Measurements from ENCODE around the gene PDE7B. TPM values are rescaled to one million over a fixed set of nuclear protein-coding genes. Genes with fewer than 3 reads are reported as not detected.
"Not testable (repeated sequence)": the region's sequence is repeated elsewhere in the genome, so short reads cannot be mapped to it uniquely, and the experiment has no call there.

Gene PDE7B
- total RNA-seq, 4 donors from 2014 or later, result 7.8 to 13.7 (median 8.6) TPM

- H3K4me3 ChIP-seq (replicated peaks in 1 of 3), result no peak overlapping the region
- H3K4me1 ChIP-seq, result peaks cover 8 to 17% of the 10 kb centered on the region in 2 donors
- H3K27ac ChIP-seq, result peak overlapping the region in 2 of 3 donors; percentile 10 to 15
- TF ChIP-seq POLR2A (IDR thresholded peaks at IDR 0.05), result no peak
- no peak for TF ChIP-seq CTCF (IDR thresholded peaks at IDR 0.05)
- WGBS, 2 donors, result 54 to 62% methylated on average over 7 of the region's 7 CpGs
- H3K27me3 ChIP-seq, result no peaks in the 10 kb centered on the region
- no peaks in the 10 kb centered on the region for H3K36me3 ChIP-seq
- H3K9me3 ChIP-seq, result no peaks in the 10 kb centered on the region
- intact Hi-C loops (cut with DNase I), result no loop called here
- DNase-seq, result peak in 1 of 2 donors; percentile 1
Observed at GRCh38 chr6:136103763-136104311, 252.3 kb downstream of the PDE7B start.

- TF ChIP-seq POLR2A (IDR thresholded peaks at IDR 0.05), result no peak
- no peak for TF ChIP-seq CTCF (IDR thresholded peaks at IDR 0.05)
- peak overlapping the region in 1 of 3 donors; percentile 10 for H3K27ac ChIP-seq
Observed at GRCh38 chr6:136104556-136104955, 253.1 kb downstream of the PDE7B start.

GRCh38 chr6:136105797-136106196 is 254.3 kb downstream of the PDE7B start:
- H3K36me3 ChIP-seq; H3K9me3 ChIP-seq; DNase-seq; H3K27ac ChIP-seq; intact Hi-C loops (cut with DNase I); H3K27me3 ChIP-seq; H3K4me3 ChIP-seq (replicated peaks in 1 of 3): not testable (repeated sequence)
- 93 to 98% methylated on average over 4 of the region's 4 CpGs for WGBS, 2 donors
- H3K4me1 ChIP-seq, result peaks cover 8 to 17% of the 10 kb centered on the region in 2 donors

More at GRCh38 chr6:136104556-136104955, 253.1 kb downstream of the PDE7B start:
- no peak for DNase-seq
- H3K36me3 ChIP-seq, result no peaks in the 10 kb centered on the region
- H3K27me3 ChIP-seq, result no peaks in the 10 kb centered on the region
- peaks cover 8 to 17% of the 10 kb centered on the region in 2 donors for H3K4me1 ChIP-seq
- intact Hi-C loops (cut with DNase I), result no loop called here
- 87% methylated on average over 2 of the region's 2 CpGs for WGBS, 2 donors
- H3K9me3 ChIP-seq, result no peaks in the 10 kb centered on the region
- H3K4me3 ChIP-seq (replicated peaks in 1 of 3), result no peak overlapping the region

GRCh38 chr6:136108361-136108945 is 257.0 kb downstream of the PDE7B start:
- H3K4me3 ChIP-seq (replicated peaks in 1 of 3), result no peak overlapping the region
- intact Hi-C loops (cut with DNase I), result no loop called here
- WGBS, 2 donors, result 70 to 73% methylated on average over 10 of the region's 10 CpGs
- H3K4me1 ChIP-seq, result peaks cover 7 to 10% of the 10 kb centered on the region in 2 donors
- H3K27ac ChIP-seq, result peak overlapping the region in 1 of 3 donors; percentile 24
- H3K27me3 ChIP-seq, result no peaks in the 10 kb centered on the region
- DNase-seq, result no peak
- no peaks in the 10 kb centered on the region for H3K9me3 ChIP-seq
- no peaks in the 10 kb centered on the region for H3K36me3 ChIP-seq
- no peak for TF ChIP-seq POLR2A (IDR thresholded peaks at IDR 0.05)

GRCh38 chr6:136111831-136112230 is 260.3 kb downstream of the PDE7B start:
- no peak overlapping the region for H3K4me3 ChIP-seq (replicated peaks in 1 of 3)
- H3K4me1 ChIP-seq, result peaks cover 0 to 5% of the 10 kb centered on the region in 2 donors
- no peaks in the 10 kb centered on the region for H3K9me3 ChIP-seq
- intact Hi-C loops (cut with DNase I), result no loop called here
- no peaks in the 10 kb centered on the region for H3K27me3 ChIP-seq
- DNase-seq, result no peak
- no peaks in the 10 kb centered on the region for H3K36me3 ChIP-seq
- no peak overlapping the region for H3K27ac ChIP-seq
- TF ChIP-seq POLR2A (IDR thresholded peaks at IDR 0.05), result no peak
- no peak for TF ChIP-seq CTCF (IDR thresholded peaks at IDR 0.05)
- 74 to 81% methylated on average over 2 of the region's 2 CpGs for WGBS, 2 donors

GRCh38 chr6:136112262-136112661 is 260.8 kb downstream of the PDE7B start:
- intact Hi-C loops (cut with DNase I), result no loop called here
- no peaks in the 10 kb centered on the region for H3K36me3 ChIP-seq
- no peaks in the 10 kb centered on the region for H3K27me3 ChIP-seq
- H3K9me3 ChIP-seq, result no peaks in the 10 kb centered on the region
- DNase-seq, result no peak
- no peak for TF ChIP-seq CTCF (IDR thresholded peaks at IDR 0.05)
- TF ChIP-seq POLR2A (IDR thresholded peaks at IDR 0.05), result no peak
- WGBS, 2 donors, result 96 to 99% methylated on average over 3 of the region's 3 CpGs
- H3K27ac ChIP-seq, result no peak overlapping the region
- peaks cover 0 to 5% of the 10 kb centered on the region in 2 donors for H3K4me1 ChIP-seq
- no peak overlapping the region for H3K4me3 ChIP-seq (replicated peaks in 1 of 3)

All from thyroid gland (tissue), 4 donors.